Sigmoid colon (tissue), 7 donors: Measurements from ENCODE around the gene TEP1. TPM values are rescaled to one million over a fixed set of nuclear protein-coding genes. Genes with fewer than 3 reads are reported as not detected.

Experiments
- DNase-seq: peaks from one replicate; pipeline ENCODE4 v3.0.0-alpha.2; 2019
- H3K27ac ChIP-seq, 4 donors: fragments of 200-600 bp; sonication (generic); one replicate each; pipeline ENCODE4 v1.5.1; 2016 to 2019; ENCODE audit warnings: mild to moderate bottlenecking in 1 of 4
- H3K27me3 ChIP-seq, 3 donors: fragments of 200-600 bp; sonication (generic); one replicate each; pipeline ENCODE4 v1.5.1; 2019; ENCODE audit warnings: mild to moderate bottlenecking in 1 of 3
- H3K36me3 ChIP-seq, 4 donors: fragments of 200-600 bp; sonication (generic); one replicate each; pipeline ENCODE4 v1.5.1; 2016 to 2019
- H3K4me1 ChIP-seq, 4 donors: fragments of 200-600 bp; sonication (generic); one replicate each; pipeline ENCODE4 v1.5.1; 2017 to 2019
- H3K4me3 ChIP-seq, 4 donors: fragments of 200-600 bp; sonication (generic); one replicate each; pipeline ENCODE4 v1.5.1; 2017 to 2019; ENCODE audit warnings: mild to moderate bottlenecking in 2 of 4, moderate library complexity in 1 of 4
- H3K9me3 ChIP-seq, 4 donors: fragments of 200-600 bp in 3 of 4; sonication (generic) in 3 of 4; one replicate each; pipeline versions ENCODE4 v1.5.1 to v1.6.1; 2013 to 2019
- EP300 ChIP-seq, 4 donors: sonication (generic); formaldehyde crosslinking; IDR thresholded peaks; one replicate each; pipeline ENCODE4 v1.6.1; 2017; ENCODE audit warnings: antibody characterized with exemption in 4 of 4
- POLR2A ChIP-seq, 2 donors: fragments of 450-650 bp; IDR thresholded peaks; one replicate each; pipeline ENCODE4 v1.6.1; 2016; ENCODE audit warnings: antibody characterized with exemption in 2 of 2, mild to moderate bottlenecking in 2 of 2, moderate library complexity in 2 of 2
- POLR2AphosphoS5 ChIP-seq, 4 donors: sonication (generic); formaldehyde crosslinking; IDR thresholded peaks; one replicate each; pipeline ENCODE4 v1.6.1; 2017; ENCODE audit warnings: antibody characterized with exemption in 4 of 4
- WGBS, 2 donors: extraction: QIAGEN DNeasy Blood & Tissue Kit; methylation state at CpG; one replicate each; pipeline ENCODE4 v1.1.7; 2013; 5-methylcytosine and 5-hydroxymethylcytosine counted together
- intact Hi-C: fragments of 100-400 bp; cut with DNase I; formaldehyde crosslinking; loops from one replicate; pipeline ENCODE4 v1.15.1; 2023
- polyA plus RNA-seq, 3 donors: library from polyadenylated mRNA; stranded (reverse); fragments of 200-250 nt; gene quantifications; one replicate each; pipeline ENCODE4 v1.2.3, GENCODE V29; 2013
- total RNA-seq, 4 donors: library from RNA; depleted of rRNA; stranded (reverse); fragments of >200 nt; gene quantifications; one replicate each; pipeline ENCODE4 v1.1.0, GENCODE V29; 2016
- TF ChIP-seq, protein P1 (sequence below), 4 experiments: fragments of 450-650 bp in 3 of 4; fragments of 200-600 bp in 1 of 4; IDR thresholded peaks; one replicate each; pipeline ENCODE4 v1.5.1; 2016 to 2019; ENCODE audit warnings: antibody characterized with exemption in 4 of 4, mild to moderate bottlenecking in 3 of 4, moderate library complexity in 2 of 4
- donor health status: healthy with polysubstance abuse.
- donor health status: Bipolar disorder and iron deficiency.
- donor health status: healthy.

TEP1 gene
- total RNA-seq, result 10 to 100 TPM; 12.7 to 42.7 (median 19.6) TPM
- polyA plus RNA-seq, result 10 to 100 TPM; 19.2 to 43.7 (median 22.9) TPM

DNA sequence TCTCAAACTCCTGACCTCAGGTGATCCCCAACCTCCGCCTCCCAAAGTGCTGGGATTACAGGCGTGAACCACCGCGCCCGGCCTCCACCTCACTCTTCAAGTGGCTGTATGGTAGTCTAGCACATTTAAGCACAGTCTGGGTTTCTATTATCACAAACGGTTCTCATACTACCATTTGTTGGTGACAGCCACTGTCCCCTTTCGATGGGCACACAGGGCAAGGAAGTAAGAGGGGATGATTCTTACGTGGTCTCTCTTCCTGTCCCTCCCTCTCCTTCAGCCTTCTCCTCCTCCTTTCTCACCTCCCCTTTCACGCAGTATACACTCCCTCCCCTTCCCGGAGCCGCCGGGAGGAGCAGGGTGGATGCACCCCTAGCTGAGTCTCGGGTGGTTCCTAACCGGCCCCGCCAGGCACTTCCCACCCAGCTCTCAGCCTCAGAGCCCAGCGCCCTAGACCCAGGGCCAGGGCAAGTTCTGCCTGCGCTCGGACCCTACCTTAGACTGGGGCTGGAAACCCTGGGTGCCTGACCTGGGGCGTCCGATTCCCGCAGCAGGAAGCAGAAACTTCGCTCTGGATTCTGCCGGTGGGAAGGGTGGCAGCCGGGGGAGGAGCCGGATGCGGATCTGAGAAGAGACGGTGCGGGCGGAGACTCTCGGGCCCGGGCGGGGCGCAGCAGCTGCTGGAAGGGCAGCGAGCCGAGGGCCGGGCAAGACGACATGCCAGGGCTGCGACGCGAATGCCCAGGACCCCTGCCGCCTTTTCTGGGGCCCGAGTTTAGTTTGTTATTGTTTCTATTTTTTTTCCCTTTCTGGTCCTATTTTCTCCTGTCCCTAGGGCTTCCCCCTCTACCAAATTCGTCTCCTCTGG, at the start of gene TEP1:
TSS of gene TEP1 (minus strand) at position 626 of the 868 bp plus-strand sequence. CDS start 5,062 bp downstream, outside the sequence.
- peaks cover 0 to 19% (median 13%) of the 10 kb centered on the region in 4 donors for H3K4me1 ChIP-seq
- 0% methylated on average over 43 of the region's 43 CpGs for WGBS, 2 donors
- H3K27me3 ChIP-seq, result no peaks in the 10 kb centered on the region
- DNase-seq, result peak; percentile 95
- peak within 1 kb of the TSS; percentile 94 to 96 (median 96) for H3K27ac ChIP-seq
- H3K9me3 ChIP-seq, result no peaks in the 10 kb centered on the region
- peak within 1 kb of the TSS; percentile 64 to 87 (median 77) for H3K4me3 ChIP-seq
- intact Hi-C loops, result loop anchor here (2.0 kb wide), 4 partner anchors 42 to 272 kb away; partner anchors contain the start of genes APEX1, OSGEP, PARP2 and RNASE4
- peaks cover 0 to 5% (median under 1%) of the 10 kb centered on the region in 4 donors for H3K36me3 ChIP-seq
- TF ChIP-seq POLR2AphosphoS5 (IDR thresholded peaks at IDR 0.05) (peak; percentile 79 to 85 (median 82)), POLR2A (IDR thresholded peaks at IDR 0.05) (peak; percentile 50 to 64), EP300 (IDR thresholded peaks at IDR 0.05) (no peak)

DNA sequence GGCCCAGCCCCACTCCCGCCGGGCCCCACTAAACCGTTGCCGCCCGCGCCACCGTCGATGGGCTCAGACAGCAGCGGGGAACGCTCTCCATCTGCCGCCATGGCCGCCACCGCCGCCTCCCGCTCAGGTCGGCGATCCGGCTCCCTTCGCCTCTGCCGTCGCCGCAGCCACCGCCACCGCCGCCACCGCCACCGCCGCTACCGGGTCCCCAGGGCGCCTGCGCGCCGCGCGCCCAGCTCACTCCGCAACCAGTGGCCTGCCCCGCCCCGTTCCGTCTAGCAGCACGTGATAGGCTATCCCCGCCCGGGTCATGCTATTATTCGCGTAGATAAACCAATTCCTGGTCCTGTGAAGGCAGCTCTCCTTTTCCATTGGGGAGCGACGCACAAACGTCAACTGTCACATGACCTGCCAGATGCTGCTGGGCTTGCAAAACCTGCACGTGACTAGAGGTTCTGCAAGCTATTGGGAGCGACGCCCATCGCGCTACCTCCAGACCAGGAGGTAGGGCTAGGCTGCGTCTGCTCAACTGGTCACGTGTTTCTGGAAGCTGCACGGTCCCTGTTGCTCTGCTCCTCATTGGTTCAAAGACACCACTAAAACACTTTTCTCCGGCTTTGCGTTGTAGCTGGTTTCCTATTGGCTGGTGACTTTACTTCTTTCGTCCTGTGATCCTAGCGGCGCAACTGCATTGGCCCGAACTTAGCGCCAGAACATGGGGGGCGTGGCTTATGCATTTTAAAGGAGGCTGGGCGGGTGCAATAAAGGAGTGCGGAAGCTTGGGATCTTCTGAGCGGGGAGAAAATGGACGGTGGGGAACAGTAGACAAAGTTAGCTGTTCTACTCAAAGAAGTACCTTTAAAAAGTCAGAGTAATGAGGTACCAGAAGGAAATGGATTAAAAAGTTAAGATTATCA, 48.2 kb upstream of the TEP1 start, which contains the start of gene PIP4P1:
TSS of gene PIP4P1 (minus strand) at position 210 of the 917 bp plus-strand sequence. CDS start at position 101, 109 bp downstream.
- H3K9me3 ChIP-seq, result no peaks in the 10 kb centered on the region
- peak; percentile 100 for DNase-seq
- no peaks in the 10 kb centered on the region for H3K27me3 ChIP-seq
- H3K4me3 ChIP-seq, result peak within 1 kb of the TSS; percentile 91 to 99 (median 96)
- peaks cover 27 to 34% (median 31%) of the 10 kb centered on the region in 4 donors for H3K36me3 ChIP-seq
- WGBS, 2 donors, result 0 to 1% methylated on average over 67 of the region's 67 CpGs
- H3K27ac ChIP-seq, result peak within 1 kb of the TSS; percentile 97 to 99 (median 99)
- TF ChIP-seq, protein P1, sequence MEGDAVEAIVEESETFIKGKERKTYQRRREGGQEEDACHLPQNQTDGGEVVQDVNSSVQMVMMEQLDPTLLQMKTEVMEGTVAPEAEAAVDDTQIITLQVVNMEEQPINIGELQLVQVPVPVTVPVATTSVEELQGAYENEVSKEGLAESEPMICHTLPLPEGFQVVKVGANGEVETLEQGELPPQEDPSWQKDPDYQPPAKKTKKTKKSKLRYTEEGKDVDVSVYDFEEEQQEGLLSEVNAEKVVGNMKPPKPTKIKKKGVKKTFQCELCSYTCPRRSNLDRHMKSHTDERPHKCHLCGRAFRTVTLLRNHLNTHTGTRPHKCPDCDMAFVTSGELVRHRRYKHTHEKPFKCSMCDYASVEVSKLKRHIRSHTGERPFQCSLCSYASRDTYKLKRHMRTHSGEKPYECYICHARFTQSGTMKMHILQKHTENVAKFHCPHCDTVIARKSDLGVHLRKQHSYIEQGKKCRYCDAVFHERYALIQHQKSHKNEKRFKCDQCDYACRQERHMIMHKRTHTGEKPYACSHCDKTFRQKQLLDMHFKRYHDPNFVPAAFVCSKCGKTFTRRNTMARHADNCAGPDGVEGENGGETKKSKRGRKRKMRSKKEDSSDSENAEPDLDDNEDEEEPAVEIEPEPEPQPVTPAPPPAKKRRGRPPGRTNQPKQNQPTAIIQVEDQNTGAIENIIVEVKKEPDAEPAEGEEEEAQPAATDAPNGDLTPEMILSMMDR (IDR thresholded peaks at IDR 0.05), result no peak
- peak in 2 of 4 donors; percentile 76 to 94 for TF ChIP-seq EP300 (IDR thresholded peaks at IDR 0.05)
- peak; percentile 60 to 94 (median 84) for TF ChIP-seq POLR2AphosphoS5 (IDR thresholded peaks at IDR 0.05)
- TF ChIP-seq POLR2A (IDR thresholded peaks at IDR 0.05), result peak; percentile 46 to 71
- H3K4me1 ChIP-seq, result peaks cover 0 to 26% (median 16%) of the 10 kb centered on the region in 4 donors
- intact Hi-C loops, result loop anchor here (2.0 kb wide), 1 partner anchor 223 kb away; the partner anchor contains the start of gene RNASE4

DNA sequence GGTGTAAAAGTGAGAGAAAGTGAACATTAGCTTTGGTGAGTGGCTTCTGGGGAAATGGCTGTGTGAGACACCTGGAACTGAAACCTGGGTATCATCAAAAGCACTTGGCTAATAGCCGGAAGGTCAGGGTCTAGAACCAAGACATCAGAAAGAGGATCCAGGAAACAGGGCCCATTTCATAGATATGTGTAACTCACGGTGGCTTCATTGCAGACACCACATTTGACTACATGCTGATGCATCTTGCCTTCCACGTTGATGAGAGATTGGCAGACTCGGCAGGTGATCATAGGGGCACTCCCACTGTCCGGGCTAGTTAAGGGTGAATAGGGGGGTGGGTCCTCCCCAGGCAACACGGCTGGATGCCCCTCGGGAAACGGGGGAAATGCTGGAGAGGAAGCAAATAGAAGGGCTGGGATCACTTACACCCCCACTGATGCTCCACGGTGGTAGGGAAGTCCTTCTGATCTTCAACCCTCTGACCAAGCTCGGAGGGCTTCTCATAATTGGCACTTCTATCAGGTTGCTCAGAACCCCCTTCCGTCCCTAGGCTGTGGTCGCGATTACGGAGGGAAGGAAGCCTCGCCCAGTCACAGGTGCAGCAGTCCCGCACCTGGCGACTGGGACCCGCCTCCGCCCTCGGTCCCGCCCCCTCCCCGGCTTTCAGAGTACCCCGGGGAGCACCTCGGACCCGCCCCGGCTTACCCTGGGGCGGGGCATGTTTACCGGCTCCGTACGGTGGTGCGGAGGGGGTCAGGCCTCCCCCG, 47.3 kb upstream of the TEP1 start:
- WGBS, 2 donors, result 2 to 3% methylated on average over 32 of the region's 32 CpGs
- intact Hi-C loops, result loop anchor here (2.0 kb wide), 1 partner anchor 224 kb away; the partner anchor contains the start of gene RNASE4
- no peaks in the 10 kb centered on the region for H3K9me3 ChIP-seq
- H3K27me3 ChIP-seq, result no peaks in the 10 kb centered on the region
- H3K27ac ChIP-seq, result peak overlapping the region; percentile 97 to 99 (median 99)
- peak overlapping the region; percentile 91 to 99 (median 96) for H3K4me3 ChIP-seq
- TF ChIP-seq EP300 (IDR thresholded peaks at IDR 0.05) (no peak), POLR2A (IDR thresholded peaks at IDR 0.05) (no peak), POLR2AphosphoS5 (IDR thresholded peaks at IDR 0.05) (no peak)
- TF ChIP-seq, protein P1 (IDR thresholded peaks at IDR 0.05), result no peak
- H3K36me3 ChIP-seq, result peaks cover 28 to 38% (median 32%) of the 10 kb centered on the region in 4 donors
- peaks cover 0 to 34% (median 23%) of the 10 kb centered on the region in 4 donors for H3K4me1 ChIP-seq
- DNase-seq, result peak; percentile 76

DNA sequence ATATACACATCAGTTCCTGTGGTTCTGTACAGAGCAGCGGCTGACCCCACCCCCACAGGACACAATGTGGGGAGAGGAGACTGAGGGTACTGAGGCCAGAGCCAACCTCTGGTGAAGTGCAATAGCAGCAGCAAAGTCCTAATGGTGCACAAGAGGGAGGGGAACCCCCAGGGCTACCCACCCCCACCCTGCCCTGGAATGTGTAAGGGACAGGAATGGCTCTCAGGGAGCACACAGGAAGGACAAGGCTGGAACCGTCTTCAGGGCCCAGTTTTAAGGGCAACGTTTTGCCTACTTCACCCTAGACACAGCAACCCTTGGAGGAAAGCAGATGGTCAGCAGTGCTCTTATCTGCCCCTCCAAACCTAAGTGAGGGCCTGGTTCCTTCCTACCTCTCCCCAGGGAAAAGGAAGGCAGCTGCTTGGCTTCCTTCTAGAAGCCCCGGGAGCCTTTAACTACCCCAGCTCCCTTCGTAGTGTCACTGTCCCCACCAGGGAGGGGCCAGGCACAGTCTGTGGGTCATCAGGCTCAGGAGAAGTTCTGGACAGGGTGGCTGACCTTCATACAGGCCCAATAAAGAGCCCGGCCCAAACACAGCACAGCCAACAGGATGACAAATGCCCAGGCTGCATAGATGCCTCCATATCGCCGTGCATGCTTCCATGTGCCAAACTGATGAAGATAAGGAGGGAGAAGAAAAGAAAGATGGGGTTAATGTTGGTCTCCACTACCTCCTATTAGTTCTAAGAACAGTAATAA, 44.9 kb upstream of the TEP1 start:
- DNase-seq, result no peak
- 65 to 70% methylated on average over 8 of the region's 8 CpGs for WGBS, 2 donors
- Histone ChIP-seq H3K4me3 (no peak overlapping the region), H3K4me1 (peaks cover 0 to 46% (median 35%) of the 10 kb centered on the region in 4 donors), H3K9me3 (no peaks in the 10 kb centered on the region), H3K36me3 (peaks cover 28 to 38% (median 32%) of the 10 kb centered on the region in 4 donors), H3K27ac (peak overlapping the region in 1 of 4 donors; percentile 16), H3K27me3 (no peaks in the 10 kb centered on the region)
- TF ChIP-seq, protein P1 (IDR thresholded peaks at IDR 0.05), result no peak
- TF ChIP-seq POLR2AphosphoS5 (IDR thresholded peaks at IDR 0.05), result no peak
- no peak for TF ChIP-seq EP300 (IDR thresholded peaks at IDR 0.05)
- no peak for TF ChIP-seq POLR2A (IDR thresholded peaks at IDR 0.05)
- intact Hi-C loops, result loop anchor here (5.0 kb wide), 1 partner anchor 131 kb away; no protein-coding TSS in a partner anchor
